Posterior vena cava (tissue), 2 donors: ENCODE measurements around the gene CACNA1C. TPM values are rescaled to one million over a fixed set of nuclear protein-coding genes. Genes with fewer than 3 reads are reported as not detected.

Experiments
- DNase-seq: peaks from one replicate; pipeline ENCODE4 v3.0.0-alpha.2; 2020; ENCODE audit warnings: low spot score
- intact Hi-C, 2 donors: fragments of 100-400 bp; cut with DNase I; formaldehyde crosslinking; loops; one replicate each; pipeline versions ENCODE4 v1.14.1 to v1.14.2; 2022 to 2023
- total RNA-seq, 2 donors: library from RNA; stranded (reverse); fragmentation: NEBNext Ultra II Directional; extraction: Animal tissue kit (Norgen Biotek cat#: 25700); gene quantifications; one replicate each; pipeline ENCODE4 v1.2.1, GENCODE V29; 2021
- donor health status: DM: yes; HTN: yes; CAD: no.
- donor health status: DM: yes; HTN: yes; CAD: no.

Gene CACNA1C
- total RNA-seq, 2 donors from 2014 or later = 71.3 to 71.8 TPM

GRCh38 chr12:2574355-2574935, 521.7 kb downstream of the CACNA1C start:
- intact Hi-C loops = no loop called here
- DNase-seq = no peak

GRCh38 chr12:2575245-2575644, 522.5 kb downstream of the CACNA1C start:
- DNase-seq = no peak
- intact Hi-C loops = no loop called here

- intact Hi-C loops = no loop called here
- DNase-seq = no peak
Observed at GRCh38 chr12:2578211-2578610, 525.4 kb downstream of the CACNA1C start.

GRCh38 chr12:2578772-2579171, 526.0 kb downstream of the CACNA1C start:
- DNase-seq = no peak
- intact Hi-C loops = no loop called here

- DNase-seq = no peak
Observed at GRCh38 chr12:2580821-2581220, 528.0 kb downstream of the CACNA1C start.

GRCh38 chr12:2581293-2582045, 528.7 kb downstream of the CACNA1C start:
- DNase-seq = no peak
- intact Hi-C loops = loop anchor here in 1 of 2 donors (5.0 to 10.0 kb wide), 2 partner anchors 524 to 787 kb away; no protein-coding TSS in a partner anchor

More at GRCh38 chr12:2580821-2581220, 528.0 kb downstream of the CACNA1C start:
- intact Hi-C loops = loop anchor here in 1 of 2 donors (5.0 to 10.0 kb wide), 2 partner anchors 524 to 786 kb away; no protein-coding TSS in a partner anchor

- DNase-seq = no peak
- intact Hi-C loops = loop anchor here (1.0 to 10.0 kb wide), 3 partner anchors 84 to 788 kb away; no protein-coding TSS in a partner anchor
Observed at GRCh38 chr12:2582631-2583030, 529.8 kb downstream of the CACNA1C start.

- peak; percentile 91 for DNase-seq
- intact Hi-C loops = loop anchor here (1.0 to 10.0 kb wide), 3 partner anchors 85 to 788 kb away; no protein-coding TSS in a partner anchor
Observed at GRCh38 chr12:2583091-2583497, 530.3 kb downstream of the CACNA1C start.

- no peak for DNase-seq
- intact Hi-C loops = loop anchor here (1.0 to 10.0 kb wide), 3 partner anchors 86 to 789 kb away; no protein-coding TSS in a partner anchor
Observed at GRCh38 chr12:2583642-2584401, 531.0 kb downstream of the CACNA1C start.

- intact Hi-C loops = loop anchor here in 1 of 2 donors (10.0 kb wide), 1 partner anchor 792 kb away; no protein-coding TSS in a partner anchor
- no peak for DNase-seq
Observed at GRCh38 chr12:2586156-2587038, 533.6 kb downstream of the CACNA1C start.

GRCh38 chr12:2588345-2588744, 535.6 kb downstream of the CACNA1C start:
- intact Hi-C loops = loop anchor here in 1 of 2 donors (10.0 kb wide), 1 partner anchor 794 kb away; no protein-coding TSS in a partner anchor
- no peak for DNase-seq

- DNase-seq = no peak
- intact Hi-C loops = loop anchor here in 1 of 2 donors (10.0 kb wide), 1 partner anchor 795 kb away; no protein-coding TSS in a partner anchor
Observed at GRCh38 chr12:2589381-2589780, 536.6 kb downstream of the CACNA1C start.

GRCh38 chr12:2593045-2593444, 540.3 kb downstream of the CACNA1C start:
- no peak for DNase-seq

GRCh38 chr12:2596441-2596840, 543.7 kb downstream of the CACNA1C start:
- DNase-seq = peak; percentile 56
- intact Hi-C loops = no loop called here

More at GRCh38 chr12:2593045-2593444, 540.3 kb downstream of the CACNA1C start:
- intact Hi-C loops = no loop called here

- DNase-seq = no peak
- intact Hi-C loops = no loop called here
Observed at GRCh38 chr12:2605301-2605700, 552.5 kb downstream of the CACNA1C start.

- intact Hi-C loops = no loop called here
Observed at GRCh38 chr12:2606186-2606910, 553.6 kb downstream of the CACNA1C start.

GRCh38 chr12:2607881-2608607, 555.3 kb downstream of the CACNA1C start:
- intact Hi-C loops = no loop called here
- DNase-seq = peak; percentile 31

More at GRCh38 chr12:2606186-2606910, 553.6 kb downstream of the CACNA1C start:
- DNase-seq = no peak
